ENCODE measurements around the gene UBE2O.

DNA sequence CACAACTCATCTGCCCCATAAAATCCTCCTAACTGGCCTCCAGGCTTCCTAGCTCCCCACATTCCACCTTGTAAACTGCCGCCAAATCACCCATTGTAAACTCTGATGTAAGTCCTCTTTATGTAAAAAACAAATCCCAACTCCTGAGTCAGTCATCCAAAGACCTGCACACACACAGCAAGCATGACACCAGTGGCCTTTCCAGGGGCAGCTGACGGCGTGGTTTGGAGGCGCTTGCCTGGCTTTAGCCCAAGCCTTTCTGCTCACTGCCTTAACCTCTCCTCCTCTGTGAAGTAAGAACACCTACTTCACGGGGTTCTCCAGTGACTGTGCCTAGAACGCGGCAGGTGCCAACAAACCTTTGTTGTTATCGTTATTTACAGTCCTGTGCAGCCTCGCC lies 14.0 kb downstream of the UBE2O start:
- TF ChIP-seq, protein P1, sequence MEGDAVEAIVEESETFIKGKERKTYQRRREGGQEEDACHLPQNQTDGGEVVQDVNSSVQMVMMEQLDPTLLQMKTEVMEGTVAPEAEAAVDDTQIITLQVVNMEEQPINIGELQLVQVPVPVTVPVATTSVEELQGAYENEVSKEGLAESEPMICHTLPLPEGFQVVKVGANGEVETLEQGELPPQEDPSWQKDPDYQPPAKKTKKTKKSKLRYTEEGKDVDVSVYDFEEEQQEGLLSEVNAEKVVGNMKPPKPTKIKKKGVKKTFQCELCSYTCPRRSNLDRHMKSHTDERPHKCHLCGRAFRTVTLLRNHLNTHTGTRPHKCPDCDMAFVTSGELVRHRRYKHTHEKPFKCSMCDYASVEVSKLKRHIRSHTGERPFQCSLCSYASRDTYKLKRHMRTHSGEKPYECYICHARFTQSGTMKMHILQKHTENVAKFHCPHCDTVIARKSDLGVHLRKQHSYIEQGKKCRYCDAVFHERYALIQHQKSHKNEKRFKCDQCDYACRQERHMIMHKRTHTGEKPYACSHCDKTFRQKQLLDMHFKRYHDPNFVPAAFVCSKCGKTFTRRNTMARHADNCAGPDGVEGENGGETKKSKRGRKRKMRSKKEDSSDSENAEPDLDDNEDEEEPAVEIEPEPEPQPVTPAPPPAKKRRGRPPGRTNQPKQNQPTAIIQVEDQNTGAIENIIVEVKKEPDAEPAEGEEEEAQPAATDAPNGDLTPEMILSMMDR (IDR thresholded peaks at IDR 0.05), result no peak
- TF ChIP-seq POLR2A (IDR thresholded peaks at IDR 0.05), result no peak

Data from ovary (tissue), 3 donors.